ENCODE data around the gene P2RX3.
"Not testable (repeated sequence)": the region's sequence is repeated elsewhere in the genome, so short reads cannot be mapped to it uniquely, and the experiment has no call there.

P2RX3 gene

DNA sequence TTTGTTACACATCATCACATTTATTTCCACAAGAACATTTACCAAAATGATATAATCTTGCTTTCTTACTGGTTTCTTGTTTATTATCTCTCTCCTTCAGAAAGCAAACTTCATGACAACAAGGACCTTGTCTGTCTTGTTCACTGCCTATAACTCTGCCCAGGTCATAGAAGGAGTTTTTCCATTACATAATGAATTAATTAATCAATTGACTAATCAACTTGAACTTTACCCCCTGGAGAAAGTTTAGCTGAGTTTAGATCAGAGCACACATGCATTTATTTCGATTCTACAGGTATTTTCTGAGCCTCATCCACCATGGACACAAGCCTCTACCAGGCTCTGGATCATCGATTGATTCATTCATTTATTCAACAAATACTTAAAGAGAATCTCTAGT lies 58.6 kb downstream of the P2RX3 start:
- CTCF ChIA-PET = interaction anchor here (1.0 to 2.4 kb wide), 4 partner anchors 25 to 248 kb away, joined by 3 to 8 read pairs (median 3); no protein-coding TSS in a partner anchor
- POLR2A ChIA-PET = no interaction called here
- DNase-seq (ENCODE audit: extremely low spot score) = no peak
- TF ChIP-seq, protein P1, sequence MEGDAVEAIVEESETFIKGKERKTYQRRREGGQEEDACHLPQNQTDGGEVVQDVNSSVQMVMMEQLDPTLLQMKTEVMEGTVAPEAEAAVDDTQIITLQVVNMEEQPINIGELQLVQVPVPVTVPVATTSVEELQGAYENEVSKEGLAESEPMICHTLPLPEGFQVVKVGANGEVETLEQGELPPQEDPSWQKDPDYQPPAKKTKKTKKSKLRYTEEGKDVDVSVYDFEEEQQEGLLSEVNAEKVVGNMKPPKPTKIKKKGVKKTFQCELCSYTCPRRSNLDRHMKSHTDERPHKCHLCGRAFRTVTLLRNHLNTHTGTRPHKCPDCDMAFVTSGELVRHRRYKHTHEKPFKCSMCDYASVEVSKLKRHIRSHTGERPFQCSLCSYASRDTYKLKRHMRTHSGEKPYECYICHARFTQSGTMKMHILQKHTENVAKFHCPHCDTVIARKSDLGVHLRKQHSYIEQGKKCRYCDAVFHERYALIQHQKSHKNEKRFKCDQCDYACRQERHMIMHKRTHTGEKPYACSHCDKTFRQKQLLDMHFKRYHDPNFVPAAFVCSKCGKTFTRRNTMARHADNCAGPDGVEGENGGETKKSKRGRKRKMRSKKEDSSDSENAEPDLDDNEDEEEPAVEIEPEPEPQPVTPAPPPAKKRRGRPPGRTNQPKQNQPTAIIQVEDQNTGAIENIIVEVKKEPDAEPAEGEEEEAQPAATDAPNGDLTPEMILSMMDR (IDR thresholded peaks at IDR 0.05; ENCODE audit: control extremely low read depth, extremely low read depth, low read depth, missing control alignments) = no peak

DNA sequence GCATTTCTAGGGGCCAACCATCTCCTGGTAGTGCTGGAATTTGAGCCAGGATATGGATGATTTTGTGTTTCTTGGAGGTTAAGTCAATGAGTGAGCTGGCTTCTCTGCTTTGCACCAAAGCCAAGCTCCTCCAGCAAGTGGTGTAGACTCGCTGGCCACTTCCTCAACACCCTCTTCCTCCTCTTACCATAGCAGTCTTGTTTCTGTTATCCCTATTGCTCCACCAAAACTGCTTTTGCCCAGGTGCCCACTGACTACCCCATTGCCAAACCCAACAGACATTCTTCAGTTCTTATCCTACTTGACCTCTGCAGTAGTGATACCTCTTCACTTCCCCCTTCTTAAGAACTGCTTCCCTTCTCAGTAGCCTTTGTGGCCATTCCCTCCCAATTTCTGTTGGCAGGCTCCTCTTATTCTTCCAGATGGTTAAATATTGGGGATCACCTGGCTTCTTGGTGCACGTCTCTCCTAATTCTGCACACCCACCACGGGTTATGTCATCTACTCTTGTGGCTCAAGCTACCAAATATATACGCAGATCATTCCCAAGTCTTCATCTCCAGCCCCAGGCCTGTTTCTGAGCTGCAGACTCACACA lies 59.3 kb downstream of the P2RX3 start:
- POLR2A ChIA-PET = interaction anchor here (0.7 kb wide), 1 partner anchor 1149 kb away, joined by 3 read pairs; no protein-coding TSS in a partner anchor
- TF ChIP-seq, protein P1 (IDR thresholded peaks at IDR 0.05; ENCODE audit: control extremely low read depth, extremely low read depth, low read depth, missing control alignments) = no peak
- no peak for DNase-seq (ENCODE audit: extremely low spot score)
- CTCF ChIA-PET = interaction anchor here (1.0 to 2.4 kb wide), 2 partner anchors 52 to 129 kb away, joined by 3 to 8 read pairs; no protein-coding TSS in a partner anchor

- POLR2A ChIA-PET = interaction anchor here (1.3 kb wide), 1 partner anchor 25 kb away, joined by 3 read pairs; no protein-coding TSS in a partner anchor
Observed at GRCh38 chr11:57399221-57399620, 61.1 kb downstream of the P2RX3 start.

DNA sequence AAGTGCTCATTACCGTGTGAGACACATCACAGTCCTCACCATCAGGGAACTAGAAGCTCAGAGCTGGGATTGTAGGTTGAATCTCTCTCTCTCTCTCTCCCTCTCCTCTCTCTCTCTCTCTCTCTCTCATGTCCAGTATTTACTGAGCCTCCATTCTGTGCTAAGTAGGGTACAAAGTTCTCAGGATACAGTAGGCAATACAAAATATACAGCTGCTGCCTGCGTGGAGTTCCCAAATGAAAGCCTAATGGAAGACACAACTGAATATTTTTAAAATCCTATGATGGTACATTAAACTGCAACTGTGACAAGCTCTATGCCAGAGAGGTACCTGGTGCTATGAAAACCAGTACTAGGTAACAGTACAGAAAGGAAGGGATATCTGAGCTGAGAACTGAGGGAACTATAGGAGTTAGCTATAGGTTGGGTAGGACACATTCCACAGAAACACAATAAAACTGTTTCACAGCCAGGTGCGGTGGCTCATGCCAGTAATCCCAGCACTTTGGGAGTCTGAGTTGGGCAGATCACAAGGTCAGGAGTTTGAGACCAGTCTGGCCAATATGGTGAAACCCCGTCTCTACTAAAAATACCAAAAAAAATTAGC lies 61.9 kb downstream of the P2RX3 start:
- no peak for DNase-seq (ENCODE audit: extremely low spot score)
- ChIA-PET CTCF (interaction anchor here (0.9 to 1.8 kb wide), 7 partner anchors 9 to 400 kb away, joined by 3 to 5 read pairs (median 3); no protein-coding TSS in a partner anchor), POLR2A (interaction anchor here (0.5 to 0.6 kb wide), 2 partner anchors 11 to 22 kb away, joined by 5 to 6 read pairs; no protein-coding TSS in a partner anchor)
- TF ChIP-seq, protein P1 (IDR thresholded peaks at IDR 0.05; ENCODE audit: control extremely low read depth, extremely low read depth, low read depth, missing control alignments) = no peak

More at GRCh38 chr11:57399221-57399620, 61.1 kb downstream of the P2RX3 start:
- CTCF ChIA-PET = interaction anchor here (1.1 to 1.8 kb wide), 5 partner anchors 20 to 128 kb away, joined by 3 to 5 read pairs (median 4); no protein-coding TSS in a partner anchor
- TF ChIP-seq, protein P1 (IDR thresholded peaks at IDR 0.05; ENCODE audit: control extremely low read depth, extremely low read depth, low read depth, missing control alignments) = no peak
- no peak for DNase-seq (ENCODE audit: extremely low spot score)

DNA sequence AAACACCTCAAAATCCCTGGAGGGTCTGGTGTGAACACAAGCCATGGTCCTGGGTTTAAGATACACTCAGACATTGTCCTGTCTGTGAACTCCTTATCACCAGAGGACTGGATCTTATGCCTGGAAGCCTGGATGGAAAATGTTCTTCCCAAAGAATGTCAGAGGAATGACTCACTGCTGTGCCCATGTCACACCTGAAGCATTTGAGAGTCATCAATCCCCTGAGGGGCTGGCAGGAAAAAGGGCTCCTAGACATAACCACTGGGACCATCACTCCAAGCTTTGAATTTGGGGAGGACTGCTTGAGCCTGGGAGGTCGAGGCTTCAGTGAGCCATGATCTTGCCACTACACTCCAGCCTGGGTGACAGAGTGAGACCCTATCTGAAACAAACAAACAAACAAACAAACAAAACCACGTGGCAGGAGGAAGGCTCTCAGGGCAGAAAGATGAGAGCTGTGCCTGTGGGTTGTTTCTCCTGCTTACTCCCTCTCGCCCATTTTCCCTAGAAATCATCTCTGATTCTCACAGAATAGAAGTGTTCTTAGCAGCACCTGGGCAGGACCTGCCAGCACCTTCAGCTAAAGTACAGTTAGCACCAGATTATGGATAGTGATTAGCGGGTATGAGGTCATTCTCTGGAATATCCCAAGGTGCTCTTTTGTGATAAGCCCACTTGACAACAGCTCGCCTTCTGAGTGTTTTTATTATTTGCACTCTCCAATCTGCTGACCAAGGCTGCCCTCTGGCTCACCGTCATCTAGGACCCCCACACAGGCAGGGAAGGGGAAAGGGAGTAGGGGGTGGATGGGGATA lies 64.2 kb downstream of the P2RX3 start:
- TF ChIP-seq, protein P1 (IDR thresholded peaks at IDR 0.05; ENCODE audit: control extremely low read depth, extremely low read depth, low read depth, missing control alignments) = no peak
- ChIA-PET POLR2A (interaction anchor here (0.8 kb wide), 1 partner anchor 22 kb away, joined by 3 read pairs; no protein-coding TSS in a partner anchor), CTCF (interaction anchor here (0.9 kb wide), 2 partner anchors 9 to 56 kb away, joined by 3 to 6 read pairs; no protein-coding TSS in a partner anchor)
- no peak for DNase-seq (ENCODE audit: extremely low spot score)

GRCh38 chr11:57403003-57403801 lies 65.0 kb downstream of the P2RX3 start:
- CTCF ChIA-PET = interaction anchor here (0.9 to 1.1 kb wide), 2 partner anchors 55 to 90 kb away, joined by 4 to 6 read pairs; no protein-coding TSS in a partner anchor
- POLR2A ChIA-PET = interaction anchor here (0.8 kb wide), 1 partner anchor 21 kb away, joined by 3 read pairs; no protein-coding TSS in a partner anchor
- DNase-seq (ENCODE audit: extremely low spot score) = not testable (repeated sequence)
